ENCODE data around the gene FBN1.

DNA sequence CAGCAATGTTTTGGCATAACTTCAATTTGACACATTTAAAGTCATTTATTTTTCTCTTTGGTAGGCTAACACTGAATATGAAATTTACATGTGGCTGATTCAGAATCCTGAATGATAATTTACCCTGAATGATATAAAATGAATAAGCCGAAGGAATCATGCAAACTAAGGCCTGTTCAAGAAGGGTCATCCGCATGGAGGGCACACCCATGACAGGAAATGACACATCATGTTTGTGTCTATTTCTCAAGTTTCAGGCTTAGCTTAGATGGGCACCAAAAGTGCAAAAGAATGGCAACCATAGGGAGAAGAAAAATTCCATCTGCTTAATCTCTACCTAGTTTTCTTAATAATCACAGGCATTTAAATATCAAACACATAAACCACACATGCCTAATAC, 172.8 kb downstream of the FBN1 start:
- TF ChIP-seq CTCF (IDR thresholded peaks at IDR 0.05; ENCODE audit: low read length), result no peak
- no peak for TF ChIP-seq EZH2 (optimal IDR thresholded peaks at IDR 0.05; ENCODE audit: low read depth, low read length)

Measured in MM.1S (cell line).